K562 (cell line): ENCODE measurements around the gene SPAG4. TPM values are rescaled to one million over a fixed set of nuclear protein-coding genes. Genes with fewer than 3 reads are reported as not detected.

Experiments used
- ATAC-seq: fragments of 200-7000 bp; cut with Tn5 transposase; 3 replicates; pipeline ENCODE4 v1.9.1; 2020; ENCODE audit warnings: moderate library complexity
- BruUV-seq: library from RNA; stranded (reverse); fragments of 400-500 nt; replicated peaks from 2 replicates; lab custom pipeline; 2021; lab: Mats Ljungman, UMichigan
- CTCF ChIA-PET: fragments of 300-600 bp; formaldehyde crosslinking; extraction: SDS; loops from one replicate; lab custom pipeline; 2021; ENCODE audit warnings: low intra/inter-chr PET ratio; lab: Yijun Ruan, JAX
- POLR2A ChIA-PET: fragments of 300-600, 350-650 bp; sonication (Branson Sonifier 250); formaldehyde crosslinking; extraction: SDS; loops from one replicate; lab custom pipeline; 2021; ENCODE audit warnings: antibody characterized with exemption, inconsistent platforms; lab: Yijun Ruan, JAX
- DNase-seq, 4 experiments: peaks; one replicate each; pipeline versions ENCODE4 v3.0.0 to v3.0.0-alpha.2; 2011 to 2018; ENCODE audit warnings: low spot score in 3 of 4, mixed read lengths in 3 of 4; ENCODE audit errors: extremely low read depth in 1 of 4
- FAIRE-seq: peaks from 2 replicates; lab custom pipeline; 2011; peaks lifted over from hg19 to GRCh38; lab: Jason Lieb, UNC
- H2AFZ ChIP-seq: 2 replicates; pipeline ENCODE4 v1.6.0; 2011; ENCODE audit warnings: low read depth, low read length, control low read depth, inconsistent platforms
- H3K27ac ChIP-seq: fragments of 200-600 bp; 3 replicates; pipeline ENCODE4 v1.8.0; 2011; ENCODE audit warnings: low read depth, mild to moderate bottlenecking, control low read depth, inconsistent platforms, low read length, moderate library complexity, mixed read lengths; ENCODE audit errors: extremely low read depth
- H3K27me3 ChIP-seq, 2 experiments: fragments of 300-600 bp in 1 of 2; 2 replicates in 1 of 2; 3 replicates in 1 of 2; pipeline versions ENCODE4 v1.6.0 to v1.8.0; 2011; ENCODE audit warnings: inconsistent platforms in 2 of 2, low read length in 2 of 2, mild to moderate bottlenecking in 1 of 2, mixed read lengths in 1 of 2, moderate library complexity in 1 of 2; ENCODE audit not compliant: control insufficient read depth in 2 of 2, insufficient read depth in 2 of 2
- H3K36me3 ChIP-seq: fragments of 300-600 bp; 3 replicates; pipeline ENCODE4 v1.8.0; 2011; ENCODE audit warnings: mild to moderate bottlenecking, low read length, inconsistent platforms; ENCODE audit not compliant: control insufficient read depth, insufficient read depth
- H3K4me1 ChIP-seq, 2 experiments: fragments of 200-600 bp in 1 of 2; replicated peaks in 1 of 2; 2 replicates in 1 of 2; 3 replicates in 1 of 2; pipeline versions ENCODE4 v1.5.1 to v1.8.0; 2011; ENCODE audit warnings: inconsistent platforms in 2 of 2, low read length in 2 of 2, mild to moderate bottlenecking in 1 of 2, mixed read lengths in 1 of 2, moderate library complexity in 1 of 2; ENCODE audit not compliant: control insufficient read depth in 2 of 2, insufficient read depth in 2 of 2
- H3K4me2 ChIP-seq: 2 replicates; pipeline ENCODE4 v1.6.1; 2011; ENCODE audit warnings: low read length, control low read depth, inconsistent platforms, mixed read lengths; ENCODE audit not compliant: insufficient read depth
- H3K4me3 ChIP-seq: fragments of 200-600 bp; sonication (generic), shearing (Covaris generic); 2 replicates; pipeline ENCODE4 v1.5.1; 2016; ENCODE audit warnings: control low read depth, inconsistent platforms
- H3K79me2 ChIP-seq: fragments of 200-600 bp; 3 replicates; pipeline ENCODE4 v1.8.0; 2011; ENCODE audit warnings: low read length, inconsistent platforms; ENCODE audit not compliant: control insufficient read depth, insufficient read depth
- H3K9ac ChIP-seq, 2 experiments: 2 replicates each; pipeline versions ENCODE4 v1.6.0 to v1.6.1; 2011; ENCODE audit warnings: low read depth in 2 of 2, low read length in 2 of 2, control low read depth in 1 of 2, inconsistent platforms in 1 of 2, mild to moderate bottlenecking in 1 of 2, mixed read lengths in 1 of 2; ENCODE audit not compliant: insufficient read depth in 1 of 2
- H3K9me1 ChIP-seq: one replicate; pipeline ENCODE4 v1.6.0; 2011; ENCODE audit warnings: inconsistent platforms, mild to moderate bottlenecking, low read length, moderate library complexity; ENCODE audit not compliant: control insufficient read depth, insufficient read depth
- H3K9me3 ChIP-seq: replicated peaks from 2 replicates; pipeline ENCODE4 v1.5.1; 2011; ENCODE audit warnings: low read depth, low read length, inconsistent platforms; ENCODE audit not compliant: control insufficient read depth, insufficient read depth
- H4K20me1 ChIP-seq: replicated peaks from 2 replicates; pipeline ENCODE4 v1.6.1; 2011; ENCODE audit warnings: low read length, inconsistent platforms, mixed read lengths; ENCODE audit not compliant: control insufficient read depth, insufficient read depth
- BCLAF1 ChIP-seq, 2 experiments: fragments of 450-650 bp in 1 of 2; IDR thresholded peaks; 2 replicates each; pipeline ENCODE4 v1.6.1; 2011 to 2017; ENCODE audit warnings: low read depth in 2 of 2, antibody characterized with exemption in 1 of 2, borderline replicate concordance in 1 of 2, low read length in 1 of 2, mild to moderate bottlenecking in 1 of 2, mixed read lengths in 1 of 2; ENCODE audit not compliant: control insufficient read depth in 1 of 2
- CHD4 ChIP-seq: fragments of 200-600 bp; sonication (generic); IDR thresholded peaks from 3 replicates; pipeline ENCODE4 v1.6.1; 2012; ENCODE audit warnings: low read depth, mild to moderate bottlenecking, mixed read lengths, low read length, inconsistent platforms; ENCODE audit not compliant: insufficient read depth, insufficient replicate concordance, poor library complexity, severe bottlenecking
- ERF ChIP-seq: fragments of 450-650 bp; formaldehyde crosslinking; IDR thresholded peaks from 2 replicates; pipeline ENCODE4 v1.4.0; 2020; ENCODE audit warnings: mild to moderate bottlenecking, mixed read lengths
- FIP1L1 ChIP-seq: fragments of 200-400 bp; formaldehyde crosslinking; IDR thresholded peaks from 2 replicates; pipeline ENCODE4 v1.6.1; 2018; ENCODE audit warnings: mild to moderate bottlenecking, low read depth, low read length; ENCODE audit not compliant: poor library complexity, severe bottlenecking
- MCM7 ChIP-seq, 2 experiments: fragments of 450-650 bp; IDR thresholded peaks; 2 replicates each; pipeline ENCODE4 v1.6.1; 2016 to 2018
- MIER1 ChIP-seq: fragments of 450-650 bp; IDR thresholded peaks from 2 replicates; pipeline ENCODE4 v1.6.1; 2016; ENCODE audit warnings: antibody characterized with exemption, mild to moderate bottlenecking, low read depth
- ZBTB5 ChIP-seq: fragments of 450-650 bp; IDR thresholded peaks from 2 replicates; pipeline ENCODE4 v1.6.1; 2017; ENCODE audit warnings: antibody characterized with exemption
- ZNF79 ChIP-seq: fragments of 250-450 bp; sonication (Bioruptor Pico); IDR thresholded peaks from 2 replicates; pipeline ENCODE4 v1.4.0; 2020; ENCODE audit warnings: low read depth, mild to moderate bottlenecking, moderate library complexity
- WGBS: fragments of 100-300 bp; shearing (Covaris generic); methylation state at CpG from one replicate; pipeline ENCODE4 v1.1.6; 2016; ENCODE audit warnings: low coverage, mixed read lengths; ENCODE audit not compliant: insufficient coverage; ENCODE audit errors: missing lambda C conversion rate; 5-methylcytosine and 5-hydroxymethylcytosine counted together
- in situ Hi-C: fragments of 300-500 bp; cut with MboI; formaldehyde crosslinking; loops from 4 replicates; pipeline ENCODE4 v1.15.0; 2018; ENCODE audit warnings: inconsistent platforms, mixed read lengths
- intact Hi-C: fragments of 100-400 bp; cut with micrococcal nuclease; formaldehyde crosslinking; loops from 2 replicates; pipeline ENCODE4 v1.14.2; 2022
- polyA plus RNA-seq, 8 experiments: library from polyadenylated mRNA; depleted of rRNA in 4 of 8; stranded (reverse) in 5 of 8; unstranded in 3 of 8; fragments of >200 nt; fragmentation: Nextera tagmentation in 2 of 8; fragmentation: Illumina TruSeq in 1 of 8; extraction: Ambion mirVana in 2 of 8; extraction: Trizol in 1 of 8; gene quantifications; 2 replicates each; pipeline versions ENCODE4 v1.2.1 to v1.2.3, GENCODE V29; 2011 to 2014; ENCODE audit warnings: inconsistent platforms in 1 of 8, missing spikeins in 1 of 8
- total RNA-seq, 7 experiments: library from RNA; depleted of rRNA in 6 of 7; stranded (reverse); fragments of >200 nt in 6 of 7; fragmentation: Illumina TruSeq in 2 of 7; extraction: Trizol in 2 of 7; gene quantifications; 2 replicates each; pipeline versions ENCODE4 v1.2.1 to v1.2.3, GENCODE V29; 2011 to 2021; ENCODE audit warnings: low replicate concordance in 1 of 7

The SPAG4 gene
- total and polyA plus RNA-seq, 9 of the 15 experiments (the other 6 are each of a cell fraction or from before 2014, with no cell fraction given): 1.6 to 11.4 (median 4.6) TPM

GRCh38 chr20:35638751-35639150, 23.1 kb downstream of the SPAG4 start:
- FAIRE-seq: no peak
- H3K4me2 ChIP-seq: no peak overlapping the region
- ATAC-seq: no peak
- no peak for TF ChIP-seq FIP1L1
- no peak for TF ChIP-seq MCM7 (IDR thresholded peaks at IDR 0.05)
- TF ChIP-seq ZBTB5: no peak
- no peak for TF ChIP-seq BCLAF1 (IDR thresholded peaks at IDR 0.05; ENCODE audit: borderline replicate concordance in 1 of 2, control insufficient read depth in 1 of 2, low read depth in 2 of 2, low read length in 1 of 2)
- no peak for TF ChIP-seq CHD4
- TF ChIP-seq MIER1: no peak
- no peak for TF ChIP-seq ERF
- TF ChIP-seq ZNF79 (CRISPR knock-in tag): no peak
- H3K27ac ChIP-seq: no peak overlapping the region
- H3K9me1 ChIP-seq: no peaks in the 10 kb centered on the region
- no TSS peak for BruUV-seq
- intact Hi-C loops: no loop called here
- no peaks in the 10 kb centered on the region for H3K9me3 ChIP-seq
- H3K4me3 ChIP-seq: no peak overlapping the region
- no peaks in the 10 kb centered on the region for H3K27me3 ChIP-seq
- DNase-seq: no peak
- H2AFZ ChIP-seq: no peak overlapping the region
- CTCF ChIA-PET: no interaction called here
- H3K4me1 ChIP-seq: peaks cover 0 to 2% of the 10 kb centered on the region in 2 experiments; a peak in 2 of 5 replicates
- H3K9ac ChIP-seq: no peak overlapping the region
- H3K79me2 ChIP-seq: peaks cover 39% of the 10 kb centered on the region; the same call in 2 of the 3 replicates
- no peaks in the 10 kb centered on the region for H3K36me3 ChIP-seq
- in situ Hi-C loops: no loop called here
- WGBS: 33% methylated on average over 2 of the region's 2 CpGs
- POLR2A ChIA-PET: interaction anchor here (0.8 to 2.1 kb wide), 2 partner anchors 19 to 24 kb away, joined by 3 to 6 read pairs; no protein-coding TSS in a partner anchor
- no peaks in the 10 kb centered on the region; the same call in none of the 2 replicates for H4K20me1 ChIP-seq
